ENCODE data around the gene GDF7. TPM values are rescaled to one million over a fixed set of nuclear protein-coding genes. Genes with fewer than 3 reads are reported as not detected.

The GDF7 gene
- total and polyA plus RNA-seq, 4 donors: 0.89 to 7.2 (median 3.3) TPM

DNA sequence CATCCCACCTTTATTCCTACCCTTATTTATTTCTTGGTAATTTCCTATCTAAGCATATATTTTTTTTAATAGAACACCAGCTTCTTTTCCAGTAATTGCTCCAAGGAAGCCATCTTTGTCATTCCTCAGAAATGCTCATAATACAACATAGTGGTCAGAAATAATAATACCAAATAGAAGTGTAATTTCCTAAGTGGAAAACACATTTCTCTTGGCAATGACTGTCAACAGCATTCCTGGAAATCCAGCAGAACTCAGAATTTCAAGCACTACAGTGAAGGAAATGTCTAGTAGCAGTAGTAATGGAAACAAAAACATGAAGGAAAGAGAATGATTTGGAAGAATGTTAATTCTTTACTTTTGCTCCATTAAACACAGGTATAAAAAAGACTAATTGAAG lies 56.6 kb downstream of the GDF7 start (continued):
- TF ChIP-seq FOXA1 (IDR thresholded peaks at IDR 0.05) (no peak), YY1 (IDR thresholded peaks at IDR 0.05) (no peak)
- TF ChIP-seq, protein P1, sequence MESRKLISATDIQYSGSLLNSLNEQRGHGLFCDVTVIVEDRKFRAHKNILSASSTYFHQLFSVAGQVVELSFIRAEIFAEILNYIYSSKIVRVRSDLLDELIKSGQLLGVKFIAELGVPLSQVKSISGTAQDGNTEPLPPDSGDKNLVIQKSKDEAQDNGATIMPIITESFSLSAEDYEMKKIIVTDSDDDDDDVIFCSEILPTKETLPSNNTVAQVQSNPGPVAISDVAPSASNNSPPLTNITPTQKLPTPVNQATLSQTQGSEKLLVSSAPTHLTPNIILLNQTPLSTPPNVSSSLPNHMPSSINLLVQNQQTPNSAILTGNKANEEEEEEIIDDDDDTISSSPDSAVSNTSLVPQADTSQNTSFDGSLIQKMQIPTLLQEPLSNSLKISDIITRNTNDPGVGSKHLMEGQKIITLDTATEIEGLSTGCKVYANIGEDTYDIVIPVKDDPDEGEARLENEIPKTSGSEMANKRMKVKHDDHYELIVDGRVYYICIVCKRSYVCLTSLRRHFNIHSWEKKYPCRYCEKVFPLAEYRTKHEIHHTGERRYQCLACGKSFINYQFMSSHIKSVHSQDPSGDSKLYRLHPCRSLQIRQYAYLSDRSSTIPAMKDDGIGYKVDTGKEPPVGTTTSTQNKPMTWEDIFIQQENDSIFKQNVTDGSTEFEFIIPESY (IDR thresholded peaks at IDR 0.05): no peak

DNA sequence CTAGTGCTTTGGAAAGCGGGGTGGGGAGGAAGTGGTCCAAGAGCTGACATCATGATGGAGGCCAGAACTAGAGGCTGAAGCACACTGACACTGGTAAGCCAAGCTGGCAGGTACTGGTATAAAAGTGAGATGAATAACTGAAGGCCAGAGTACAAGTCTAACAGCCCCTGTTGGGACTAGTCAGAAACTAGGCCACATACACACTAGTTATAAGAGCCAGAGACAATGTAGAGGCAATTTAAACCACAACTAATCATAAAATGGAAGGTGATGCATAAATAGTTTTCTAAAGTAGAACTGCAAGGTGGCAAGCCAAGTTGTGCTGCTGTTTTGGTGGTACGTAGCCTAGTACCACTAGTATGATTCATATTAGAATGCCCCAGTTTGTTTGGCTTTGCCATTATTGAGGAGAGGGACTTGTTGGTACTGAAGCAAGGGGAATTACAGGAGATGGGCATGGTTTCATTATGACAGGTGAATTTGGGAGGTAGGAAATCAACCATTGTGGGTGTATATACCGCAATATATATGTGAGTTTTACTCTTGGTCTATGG lies 57.6 kb downstream of the GDF7 start:
- no peak overlapping the region for H3K9ac ChIP-seq (ENCODE audit: low read depth in 1 of 2, low read length in 2 of 2)
- H3K27ac ChIP-seq (ENCODE audit: low read depth in 1 of 2, low read length in 2 of 2): no peak overlapping the region
- no peak overlapping the region for H3K4me3 ChIP-seq (ENCODE audit: low read depth in 1 of 3, low read length in 3 of 3)
- 99% methylated on average over 3 of the region's 3 CpGs for WGBS
- TF ChIP-seq, protein P1 (IDR thresholded peaks at IDR 0.05): no peak
- no peak for TF ChIP-seq JUND (IDR thresholded peaks at IDR 0.05)
- TF ChIP-seq FOXA2 (IDR thresholded peaks at IDR 0.05): no peak
- peaks cover 2 to 17% (median 13%) of the 10 kb centered on the region in 4 donors for H3K4me1 ChIP-seq (ENCODE audit: control insufficient read depth in 4 of 4, insufficient read depth in 4 of 4, low read length in 3 of 4)
- no peaks in the 10 kb centered on the region for H3K27me3 ChIP-seq (ENCODE audit: control insufficient read depth in 4 of 4, insufficient read depth in 4 of 4, low read length in 3 of 4)
- H3K36me3 ChIP-seq (ENCODE audit: control insufficient read depth in 4 of 4, insufficient read depth in 3 of 4, low read depth in 1 of 4, low read length in 3 of 4): no peaks in the 10 kb centered on the region
- no peak for DNase-seq (ENCODE audit: low spot score)
- H3K9me3 ChIP-seq (ENCODE audit: control insufficient read depth in 4 of 4, low read length in 3 of 4): no peaks in the 10 kb centered on the region

DNA sequence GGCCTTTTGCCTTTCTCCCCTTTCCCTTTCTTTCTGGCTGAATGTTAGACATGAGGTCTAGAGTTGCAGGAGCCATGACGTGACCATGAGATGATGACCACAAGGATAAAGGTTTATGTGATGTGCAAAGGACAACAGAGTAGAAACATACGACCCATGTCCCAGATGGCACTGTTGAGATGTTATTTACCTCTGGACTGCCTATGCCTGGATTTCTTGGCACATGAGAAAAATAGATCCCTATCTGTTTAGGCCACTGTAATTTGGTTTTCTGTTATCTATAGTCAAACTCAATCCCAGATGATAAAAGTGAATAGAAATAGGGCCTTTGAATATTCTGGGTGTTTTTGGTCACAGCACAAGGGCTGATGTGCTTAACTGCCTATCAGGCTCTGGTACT lies 58.8 kb downstream of the GDF7 start:
- peaks cover 0 to 1% (median 0%) of the 10 kb centered on the region in 4 donors for H3K36me3 ChIP-seq (ENCODE audit: control insufficient read depth in 4 of 4, insufficient read depth in 3 of 4, low read depth in 1 of 4, low read length in 3 of 4)
- H3K27ac ChIP-seq (ENCODE audit: low read depth in 1 of 2, low read length in 2 of 2): no peak overlapping the region
- H3K9ac ChIP-seq (ENCODE audit: low read depth in 1 of 2, low read length in 2 of 2): no peak overlapping the region
- H3K27me3 ChIP-seq (ENCODE audit: control insufficient read depth in 4 of 4, insufficient read depth in 4 of 4, low read length in 3 of 4): no peaks in the 10 kb centered on the region
- no peak for DNase-seq (ENCODE audit: low spot score)
- 80% methylated on average over 2 of the region's 2 CpGs for WGBS
- H3K4me3 ChIP-seq (ENCODE audit: low read depth in 1 of 3, low read length in 3 of 3): no peak overlapping the region
- peaks cover 2 to 19% (median 13%) of the 10 kb centered on the region in 4 donors for H3K4me1 ChIP-seq (ENCODE audit: control insufficient read depth in 4 of 4, insufficient read depth in 4 of 4, low read length in 3 of 4)
- H3K9me3 ChIP-seq (ENCODE audit: control insufficient read depth in 4 of 4, low read length in 3 of 4): no peaks in the 10 kb centered on the region
- TF ChIP-seq SP1 (IDR thresholded peaks at IDR 0.05) (no peak), EGR1 (IDR thresholded peaks at IDR 0.05; ENCODE audit: low read depth in 2 of 2) (no peak), HNF4G (IDR thresholded peaks at IDR 0.05) (no peak), FOXA2 (IDR thresholded peaks at IDR 0.05) (no peak), GABPA (IDR thresholded peaks at IDR 0.05 in 1 of 2, conservative IDR thresholded peaks at IDR 0.05 in 1 of 2) (no peak), RAD21 (IDR thresholded peaks at IDR 0.05) (no peak), NR2F2 (IDR thresholded peaks at IDR 0.05) (no peak), TAF1 (conservative IDR thresholded peaks at IDR 0.05) (no peak), YY1 (IDR thresholded peaks at IDR 0.05) (no peak), HNF4A (conservative IDR thresholded peaks at IDR 0.05) (no peak), RXRA (IDR thresholded peaks at IDR 0.05) (no peak), FOXA1 (IDR thresholded peaks at IDR 0.05) (no peak)
- TF ChIP-seq, protein P2, sequence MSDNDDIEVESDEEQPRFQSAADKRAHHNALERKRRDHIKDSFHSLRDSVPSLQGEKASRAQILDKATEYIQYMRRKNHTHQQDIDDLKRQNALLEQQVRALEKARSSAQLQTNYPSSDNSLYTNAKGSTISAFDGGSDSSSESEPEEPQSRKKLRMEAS (IDR thresholded peaks at IDR 0.05): no peak
- TF ChIP-seq, protein P3, sequence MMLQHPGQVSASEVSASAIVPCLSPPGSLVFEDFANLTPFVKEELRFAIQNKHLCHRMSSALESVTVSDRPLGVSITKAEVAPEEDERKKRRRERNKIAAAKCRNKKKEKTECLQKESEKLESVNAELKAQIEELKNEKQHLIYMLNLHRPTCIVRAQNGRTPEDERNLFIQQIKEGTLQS (IDR thresholded peaks at IDR 0.05): no peak
- TF ChIP-seq, protein P4, sequence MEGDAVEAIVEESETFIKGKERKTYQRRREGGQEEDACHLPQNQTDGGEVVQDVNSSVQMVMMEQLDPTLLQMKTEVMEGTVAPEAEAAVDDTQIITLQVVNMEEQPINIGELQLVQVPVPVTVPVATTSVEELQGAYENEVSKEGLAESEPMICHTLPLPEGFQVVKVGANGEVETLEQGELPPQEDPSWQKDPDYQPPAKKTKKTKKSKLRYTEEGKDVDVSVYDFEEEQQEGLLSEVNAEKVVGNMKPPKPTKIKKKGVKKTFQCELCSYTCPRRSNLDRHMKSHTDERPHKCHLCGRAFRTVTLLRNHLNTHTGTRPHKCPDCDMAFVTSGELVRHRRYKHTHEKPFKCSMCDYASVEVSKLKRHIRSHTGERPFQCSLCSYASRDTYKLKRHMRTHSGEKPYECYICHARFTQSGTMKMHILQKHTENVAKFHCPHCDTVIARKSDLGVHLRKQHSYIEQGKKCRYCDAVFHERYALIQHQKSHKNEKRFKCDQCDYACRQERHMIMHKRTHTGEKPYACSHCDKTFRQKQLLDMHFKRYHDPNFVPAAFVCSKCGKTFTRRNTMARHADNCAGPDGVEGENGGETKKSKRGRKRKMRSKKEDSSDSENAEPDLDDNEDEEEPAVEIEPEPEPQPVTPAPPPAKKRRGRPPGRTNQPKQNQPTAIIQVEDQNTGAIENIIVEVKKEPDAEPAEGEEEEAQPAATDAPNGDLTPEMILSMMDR (IDR thresholded peaks at IDR 0.05; ENCODE audit: low read depth, low read length, missing input control): no peak
- TF ChIP-seq, protein P1 (IDR thresholded peaks at IDR 0.05): no peak
